Keratinocyte (primary cell): ENCODE results near the gene ITPK1.

Experiments
- CTCF ChIP-seq, 3 experiments: IDR thresholded peaks in 1 of 3; conservative IDR thresholded peaks in 1 of 3; optimal IDR thresholded peaks in 1 of 3; 2 replicates in 2 of 3; 3 replicates in 1 of 3; pipeline versions ENCODE3 to v1.5.1; 2011; ENCODE audit warnings: low read length in 3 of 3, mild to moderate bottlenecking in 3 of 3, moderate library complexity in 2 of 3, control low read depth in 1 of 3, inconsistent platforms in 1 of 3; ENCODE audit not compliant: insufficient read depth in 2 of 3; ENCODE audit errors: extremely low read depth in 1 of 3
- EZH2 ChIP-seq: IDR thresholded peaks from one replicate; pipeline ENCODE4 v1.6.1; 2012; ENCODE audit warnings: inconsistent platforms, mild to moderate bottlenecking, low read length, moderate library complexity

- TF ChIP-seq CTCF (optimal IDR thresholded peaks at IDR 0.05 in 1 of 3, IDR thresholded peaks at IDR 0.05 in 1 of 3, conservative IDR thresholded peaks at IDR 0.05 in 1 of 3; ENCODE audit: extremely low read depth in 1 of 3, insufficient read depth in 2 of 3, low read length in 3 of 3) (no peak), EZH2 (no peak)
Observed at GRCh38 chr14:93114713-93115068, 1.0 kb downstream of the ITPK1 start.
